ENCODE results near the gene PLA2G4F. TPM values are rescaled to one million over a fixed set of nuclear protein-coding genes. Genes with fewer than 3 reads are reported as not detected.

Gene PLA2G4F
- total RNA-seq, 1 donor from 2014 or later: 35.1 TPM

DNA sequence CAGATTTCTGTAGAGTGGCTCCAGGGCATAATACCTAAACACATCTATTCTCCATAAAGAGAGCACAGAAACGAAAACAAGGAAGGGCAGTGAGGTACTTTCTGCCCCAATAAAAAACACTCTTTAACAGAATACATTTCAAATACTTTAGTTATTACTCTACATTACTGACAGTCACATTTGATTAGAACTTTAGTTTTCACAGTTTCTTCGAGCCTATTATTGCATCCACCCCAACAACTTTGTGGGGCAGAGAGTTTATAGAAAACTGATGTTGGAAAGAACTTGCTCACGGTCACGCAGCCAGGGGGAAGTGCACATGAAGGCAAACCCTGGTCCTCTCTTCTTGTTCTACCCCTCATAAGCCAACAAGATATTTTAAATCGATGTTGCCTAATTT is 42.7 kb upstream of the PLA2G4F start:
- peaks cover 17% of the 10 kb centered on the region for H3K4me1 ChIP-seq
- no peaks in the 10 kb centered on the region for H3K9me3 ChIP-seq
- no peaks in the 10 kb centered on the region for H3K27me3 ChIP-seq
- no peak overlapping the region for H3K4me3 ChIP-seq
- no peak for TF ChIP-seq POLR2AphosphoS5 (IDR thresholded peaks at IDR 0.05; ENCODE audit: insufficient read depth in 1 of 2, low read depth in 1 of 2)
- no peak for TF ChIP-seq POLR2A (IDR thresholded peaks at IDR 0.05)
- TF ChIP-seq, protein P1, sequence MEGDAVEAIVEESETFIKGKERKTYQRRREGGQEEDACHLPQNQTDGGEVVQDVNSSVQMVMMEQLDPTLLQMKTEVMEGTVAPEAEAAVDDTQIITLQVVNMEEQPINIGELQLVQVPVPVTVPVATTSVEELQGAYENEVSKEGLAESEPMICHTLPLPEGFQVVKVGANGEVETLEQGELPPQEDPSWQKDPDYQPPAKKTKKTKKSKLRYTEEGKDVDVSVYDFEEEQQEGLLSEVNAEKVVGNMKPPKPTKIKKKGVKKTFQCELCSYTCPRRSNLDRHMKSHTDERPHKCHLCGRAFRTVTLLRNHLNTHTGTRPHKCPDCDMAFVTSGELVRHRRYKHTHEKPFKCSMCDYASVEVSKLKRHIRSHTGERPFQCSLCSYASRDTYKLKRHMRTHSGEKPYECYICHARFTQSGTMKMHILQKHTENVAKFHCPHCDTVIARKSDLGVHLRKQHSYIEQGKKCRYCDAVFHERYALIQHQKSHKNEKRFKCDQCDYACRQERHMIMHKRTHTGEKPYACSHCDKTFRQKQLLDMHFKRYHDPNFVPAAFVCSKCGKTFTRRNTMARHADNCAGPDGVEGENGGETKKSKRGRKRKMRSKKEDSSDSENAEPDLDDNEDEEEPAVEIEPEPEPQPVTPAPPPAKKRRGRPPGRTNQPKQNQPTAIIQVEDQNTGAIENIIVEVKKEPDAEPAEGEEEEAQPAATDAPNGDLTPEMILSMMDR (IDR thresholded peaks at IDR 0.05): no peak
- H3K27ac ChIP-seq: no peak overlapping the region
- peaks cover 0 to 16% of the 10 kb centered on the region in 2 donors for H3K36me3 ChIP-seq
- DNase-seq (ENCODE audit: extremely low spot score in 2 of 2): no peak
- intact Hi-C loops (cut with DNase I): no loop called here

DNA sequence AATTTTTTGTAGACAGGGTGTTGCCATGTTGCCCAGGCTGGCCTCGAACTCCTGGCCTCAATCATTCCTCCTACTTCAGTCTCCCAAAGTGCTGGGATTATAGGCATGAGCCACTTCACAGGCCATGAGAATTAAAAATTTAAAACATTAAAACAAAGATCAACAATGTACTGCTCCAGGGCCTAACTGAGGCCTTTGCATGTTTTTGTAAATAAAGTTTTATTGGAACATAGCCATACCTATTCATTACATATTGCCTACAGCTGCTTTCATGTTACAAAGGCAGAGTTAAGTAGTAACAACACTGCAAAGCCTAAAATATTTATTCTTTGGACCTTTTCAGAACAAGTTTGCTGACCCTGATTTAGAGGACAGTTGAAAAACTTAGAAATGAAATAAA is 42.1 kb upstream of the PLA2G4F start:
- TF ChIP-seq POLR2A (IDR thresholded peaks at IDR 0.05) (no peak), POLR2AphosphoS5 (IDR thresholded peaks at IDR 0.05; ENCODE audit: insufficient read depth in 1 of 2, low read depth in 1 of 2) (no peak)
- TF ChIP-seq, protein P1 (IDR thresholded peaks at IDR 0.05): no peak
- DNase-seq (ENCODE audit: extremely low spot score in 2 of 2): no peak
- Histone ChIP-seq H3K4me3 (no peak overlapping the region), H3K27ac (no peak overlapping the region), H3K9me3 (no peaks in the 10 kb centered on the region), H3K36me3 (peaks cover 0 to 16% of the 10 kb centered on the region in 2 donors), H3K4me1 (peaks cover 11% of the 10 kb centered on the region), H3K27me3 (no peaks in the 10 kb centered on the region)
- intact Hi-C loops (cut with DNase I): no loop called here

DNA sequence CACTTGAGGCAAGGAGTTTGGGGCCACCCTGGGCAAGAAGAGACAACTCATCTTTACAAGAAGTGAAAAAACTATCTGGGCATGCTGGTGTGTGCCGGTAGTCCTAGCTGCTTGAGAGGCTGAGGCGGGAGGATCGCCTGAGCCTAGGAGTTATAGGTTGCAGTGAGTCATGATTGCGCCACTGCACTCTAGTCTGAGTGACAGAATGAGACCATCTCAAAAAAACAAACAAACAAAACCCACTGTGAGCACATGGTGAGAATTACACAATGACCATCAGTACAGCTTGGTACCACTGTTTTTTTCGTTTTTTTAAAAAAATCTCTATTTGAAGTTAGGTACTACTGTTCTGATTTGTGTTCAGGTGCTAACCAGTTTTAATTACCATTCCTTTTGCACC is 38.1 kb upstream of the PLA2G4F start:
- no peak for DNase-seq (ENCODE audit: extremely low spot score in 2 of 2)
- Histone ChIP-seq H3K4me1 (peaks cover 4% of the 10 kb centered on the region), H3K27ac (peak overlapping the region; percentile 19), H3K9me3 (no peaks in the 10 kb centered on the region), H3K36me3 (peaks cover 0 to 37% of the 10 kb centered on the region in 2 donors), H3K27me3 (no peaks in the 10 kb centered on the region), H3K4me3 (no peak overlapping the region)
- intact Hi-C loops (cut with DNase I): no loop called here
- TF ChIP-seq POLR2AphosphoS5 (IDR thresholded peaks at IDR 0.05; ENCODE audit: insufficient read depth in 1 of 2, low read depth in 1 of 2) (no peak), POLR2A (IDR thresholded peaks at IDR 0.05) (no peak)
- TF ChIP-seq, protein P1 (IDR thresholded peaks at IDR 0.05): no peak

DNA sequence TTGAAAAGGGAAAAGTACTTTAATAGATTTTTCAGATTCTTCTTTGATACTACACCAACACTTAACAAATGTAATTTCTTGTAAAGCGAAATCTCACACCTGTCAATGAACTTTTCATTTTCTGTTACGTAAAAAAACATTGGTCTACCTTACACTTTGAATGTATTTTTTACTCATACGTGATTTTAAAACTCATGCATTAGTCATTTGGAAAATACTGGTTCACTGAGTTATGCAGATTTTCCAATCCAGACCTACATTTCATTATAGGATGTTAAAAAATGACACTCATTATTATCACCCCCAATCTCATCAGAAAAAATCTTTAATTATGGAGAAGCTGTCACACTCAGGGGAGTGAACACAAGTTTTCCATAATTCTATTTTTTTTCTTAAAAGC is 36.9 kb upstream of the PLA2G4F start:
- Histone ChIP-seq H3K36me3 (peaks cover 0 to 39% of the 10 kb centered on the region in 2 donors), H3K9me3 (no peaks in the 10 kb centered on the region), H3K4me1 (peaks cover 4% of the 10 kb centered on the region), H3K27me3 (no peaks in the 10 kb centered on the region), H3K27ac (no peak overlapping the region), H3K4me3 (no peak overlapping the region)
- intact Hi-C loops (cut with DNase I): no loop called here
- no peak for DNase-seq (ENCODE audit: extremely low spot score in 2 of 2)
- TF ChIP-seq, protein P1 (IDR thresholded peaks at IDR 0.05): no peak
- TF ChIP-seq POLR2A (IDR thresholded peaks at IDR 0.05): no peak
- no peak for TF ChIP-seq POLR2AphosphoS5 (IDR thresholded peaks at IDR 0.05; ENCODE audit: insufficient read depth in 1 of 2, low read depth in 1 of 2)

DNA sequence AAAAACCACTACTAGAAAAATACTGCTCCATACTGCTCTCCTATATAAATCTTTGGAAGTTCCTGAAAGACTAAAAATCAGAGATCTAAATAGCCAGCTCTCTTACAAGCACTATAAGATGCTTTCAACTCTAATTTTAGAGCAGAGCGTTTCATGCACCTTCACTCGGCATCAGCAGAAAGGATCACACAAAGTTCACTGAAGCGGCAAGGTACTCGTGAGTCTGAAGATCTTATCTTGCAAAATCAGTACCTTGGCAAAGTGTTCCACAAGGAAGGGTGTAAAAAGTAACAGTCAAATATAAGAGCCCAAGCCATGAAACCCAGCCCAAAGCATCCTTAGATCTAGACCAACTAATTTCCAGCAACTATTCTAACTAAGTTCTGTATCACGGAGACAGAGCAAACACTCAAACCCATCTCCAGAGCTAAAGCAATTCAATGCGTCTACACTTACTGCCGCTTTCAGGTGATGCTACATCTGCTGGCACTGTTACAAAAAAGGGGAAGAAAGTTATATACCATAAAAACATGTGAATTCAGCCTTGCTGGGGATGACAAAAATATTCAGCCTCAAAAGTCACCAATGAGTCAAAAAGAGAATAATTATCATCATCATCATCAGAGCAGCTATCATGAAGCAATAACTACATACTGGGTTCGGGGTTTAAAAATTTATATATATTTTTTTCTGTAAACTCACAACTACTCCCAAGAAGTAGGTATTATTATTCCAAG is 35.3 kb upstream of the PLA2G4F start:
- H3K4me3 ChIP-seq: no peak overlapping the region
- H3K27me3 ChIP-seq: no peaks in the 10 kb centered on the region
- H3K4me1 ChIP-seq: peaks cover 4% of the 10 kb centered on the region
- H3K9me3 ChIP-seq: no peaks in the 10 kb centered on the region
- intact Hi-C loops (cut with DNase I): no loop called here
- no peak for DNase-seq (ENCODE audit: extremely low spot score in 2 of 2)
- peaks cover 0 to 44% of the 10 kb centered on the region in 2 donors for H3K36me3 ChIP-seq
- H3K27ac ChIP-seq: no peak overlapping the region
- no peak for TF ChIP-seq POLR2A (IDR thresholded peaks at IDR 0.05)
- TF ChIP-seq, protein P1 (IDR thresholded peaks at IDR 0.05): no peak
- no peak for TF ChIP-seq POLR2AphosphoS5 (IDR thresholded peaks at IDR 0.05; ENCODE audit: insufficient read depth in 1 of 2, low read depth in 1 of 2)
